GM12801 (cell line): ENCODE results near the gene TGFB3.

ENCODE experiments used
- CTCF ChIP-seq: IDR thresholded peaks from one replicate; pipeline ENCODE4 v1.5.1; 2011; ENCODE audit warnings: control low read depth; ENCODE audit not compliant: insufficient read length; ENCODE audit errors: extremely low read depth

TGFB3 gene

GRCh38 chr14:75981426-75982265 is at the start of gene TGFB3:
Gene TGFB3, minus strand, starts transcription at chr14:75981995. Its CDS starts 1,102 bp downstream, at chr14:75980893.
- TF ChIP-seq CTCF = no peak

GRCh38 chr14:76024211-76024907 is 42.6 kb upstream of the TGFB3 start:
- TF ChIP-seq CTCF = no peak

- no peak for TF ChIP-seq CTCF
Measured at GRCh38 chr14:76023757-76024156, 42.0 kb upstream of the TGFB3 start.

- no peak for TF ChIP-seq CTCF
Measured at GRCh38 chr14:76022991-76023390, 41.2 kb upstream of the TGFB3 start.

GRCh38 chr14:76019676-76020075 is 37.9 kb upstream of the TGFB3 start:
- no peak for TF ChIP-seq CTCF

- no peak for TF ChIP-seq CTCF
Measured at GRCh38 chr14:76015668-76016067, 33.9 kb upstream of the TGFB3 start.

GRCh38 chr14:76015191-76015590 is 33.4 kb upstream of the TGFB3 start:
- TF ChIP-seq CTCF = no peak
